ENCODE measurements around the gene ATP5PF.

DNA sequence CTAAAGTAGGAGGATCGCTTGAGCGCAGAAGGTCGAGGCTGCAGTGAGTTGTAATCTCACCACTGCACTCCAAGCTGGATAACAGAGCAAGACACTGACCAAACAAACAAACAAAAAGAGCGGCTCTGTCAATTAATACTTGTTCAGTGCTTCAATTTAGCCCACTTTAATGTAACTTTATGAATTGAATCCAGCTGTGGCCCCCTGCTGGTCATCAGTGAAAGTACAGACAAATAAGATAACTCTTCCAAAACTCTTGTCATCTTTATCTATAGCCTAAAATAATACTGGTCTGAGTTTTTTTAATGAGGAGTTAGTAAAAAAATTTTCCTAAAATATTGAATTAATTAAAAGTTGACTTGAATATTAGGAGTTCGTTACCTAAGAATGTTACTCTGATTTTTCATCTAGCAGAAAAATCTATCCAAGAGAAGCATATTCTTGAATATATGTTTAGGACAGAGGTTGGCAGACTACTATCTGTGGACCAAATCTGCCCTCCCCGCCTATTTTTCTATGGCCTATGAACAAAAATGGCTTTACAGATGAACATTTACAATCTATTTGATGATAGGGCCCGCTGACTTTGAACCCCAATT is 26.1 kb downstream of the ATP5PF start:
- TF ChIP-seq, protein P1, sequence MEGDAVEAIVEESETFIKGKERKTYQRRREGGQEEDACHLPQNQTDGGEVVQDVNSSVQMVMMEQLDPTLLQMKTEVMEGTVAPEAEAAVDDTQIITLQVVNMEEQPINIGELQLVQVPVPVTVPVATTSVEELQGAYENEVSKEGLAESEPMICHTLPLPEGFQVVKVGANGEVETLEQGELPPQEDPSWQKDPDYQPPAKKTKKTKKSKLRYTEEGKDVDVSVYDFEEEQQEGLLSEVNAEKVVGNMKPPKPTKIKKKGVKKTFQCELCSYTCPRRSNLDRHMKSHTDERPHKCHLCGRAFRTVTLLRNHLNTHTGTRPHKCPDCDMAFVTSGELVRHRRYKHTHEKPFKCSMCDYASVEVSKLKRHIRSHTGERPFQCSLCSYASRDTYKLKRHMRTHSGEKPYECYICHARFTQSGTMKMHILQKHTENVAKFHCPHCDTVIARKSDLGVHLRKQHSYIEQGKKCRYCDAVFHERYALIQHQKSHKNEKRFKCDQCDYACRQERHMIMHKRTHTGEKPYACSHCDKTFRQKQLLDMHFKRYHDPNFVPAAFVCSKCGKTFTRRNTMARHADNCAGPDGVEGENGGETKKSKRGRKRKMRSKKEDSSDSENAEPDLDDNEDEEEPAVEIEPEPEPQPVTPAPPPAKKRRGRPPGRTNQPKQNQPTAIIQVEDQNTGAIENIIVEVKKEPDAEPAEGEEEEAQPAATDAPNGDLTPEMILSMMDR (conservative IDR thresholded peaks at IDR 0.05): peak; percentile 87
- TF ChIP-seq EZH2 (IDR thresholded peaks at IDR 0.05; ENCODE audit: low read depth): no peak
